Natural killer cell (primary cell): Measurements from ENCODE around the gene PALS2. TPM values are rescaled to one million over a fixed set of nuclear protein-coding genes. Genes with fewer than 3 reads are reported as not detected.

ENCODE experiments used
- ATAC-seq, 3 donors: fragments of 150-1000 bp in 2 of 3; fragments of 200-7000 bp in 1 of 3; cut with Tn5 transposase; 1 replicate in 1 of 3; 2 replicates in 2 of 3; pipeline ENCODE4 v1.10.0; 2021; ENCODE audit warnings: mild to moderate bottlenecking in 2 of 3, moderate library complexity in 2 of 3
- DNase-seq, 2 donors: peaks; one replicate each; pipeline versions ENCODE4 v3.0.0 to v3.0.0-alpha.2; 2013 to 2021; ENCODE audit warnings: mixed read lengths in 1 of 2
- H3K27ac ChIP-seq: one replicate; pipeline ENCODE4 v1.5.1; 2013; ENCODE audit warnings: mild to moderate bottlenecking, low read length
- H3K27me3 ChIP-seq: one replicate; pipeline ENCODE4 v1.6.1; 2013; ENCODE audit warnings: low read length; ENCODE audit not compliant: control insufficient read depth, insufficient read depth
- H3K36me3 ChIP-seq: one replicate; pipeline ENCODE4 v1.6.1; 2013; ENCODE audit warnings: low read length; ENCODE audit not compliant: control insufficient read depth, insufficient read depth
- H3K4me1 ChIP-seq: one replicate; pipeline ENCODE4 v1.6.1; 2013; ENCODE audit warnings: low read length; ENCODE audit not compliant: control insufficient read depth, insufficient read depth
- H3K4me3 ChIP-seq: one replicate; pipeline ENCODE4 v1.5.1; 2013; ENCODE audit warnings: low read length
- H3K9me3 ChIP-seq: one replicate; pipeline ENCODE4 v1.6.1; 2013; ENCODE audit warnings: low read length; ENCODE audit not compliant: control insufficient read depth, insufficient read depth
- H3K27ac Mint-ChIP-seq, 2 donors: one replicate each; pipeline ENCODE4 v1.8.0; 2022; ENCODE audit warnings: mild to moderate bottlenecking in 2 of 2, mixed read lengths in 2 of 2, moderate library complexity in 1 of 2
- H3K27me3 Mint-ChIP-seq, 2 donors: one replicate each; pipeline ENCODE4 v1.8.0; 2022; ENCODE audit warnings: low read depth in 2 of 2, mixed read lengths in 2 of 2
- H3K36me3 Mint-ChIP-seq: one replicate; pipeline ENCODE4 v1.8.0; 2022; ENCODE audit warnings: mixed read lengths
- H3K4me1 Mint-ChIP-seq, 2 donors: one replicate each; pipeline ENCODE4 v1.8.0; 2022; ENCODE audit warnings: mixed read lengths in 2 of 2
- H3K4me3 Mint-ChIP-seq: one replicate; pipeline ENCODE4 v1.8.0; 2022; ENCODE audit warnings: mild to moderate bottlenecking, moderate library complexity, mixed read lengths
- H3K9me3 Mint-ChIP-seq, 2 donors: one replicate each; pipeline ENCODE4 v1.8.0; 2022; ENCODE audit warnings: mixed read lengths in 2 of 2
- WGBS: methylation state at CpG from one replicate; pipeline ENCODE4 v1.1.7; 2013; ENCODE audit warnings: missing lambda C conversion rate; ENCODE audit not compliant: insufficient coverage; 5-methylcytosine and 5-hydroxymethylcytosine counted together
- intact Hi-C: fragments of 100-400 bp; cut with micrococcal nuclease; formaldehyde crosslinking; loops from one replicate; pipeline ENCODE4 v1.14.2; 2022
- total RNA-seq, 4 donors: library from RNA; stranded (reverse); fragments of 120-200 nt in 1 of 4; gene quantifications; one replicate each; pipeline versions ENCODE4 v1.2.3 to v1.2.4, GENCODE V29; 2013 to 2022
- TF ChIP-seq, protein P1 (sequence below): fragments of 200-600 bp; IDR thresholded peaks from one replicate; pipeline ENCODE4 v1.8.0; 2022; ENCODE audit warnings: antibody characterized with exemption

PALS2 gene
- total RNA-seq, 3 donors from 2014 or later (not counting 1 experiment from before 2014, with no cell fraction given), result 15.2 to 16.3 (median 15.4) TPM

DNA sequence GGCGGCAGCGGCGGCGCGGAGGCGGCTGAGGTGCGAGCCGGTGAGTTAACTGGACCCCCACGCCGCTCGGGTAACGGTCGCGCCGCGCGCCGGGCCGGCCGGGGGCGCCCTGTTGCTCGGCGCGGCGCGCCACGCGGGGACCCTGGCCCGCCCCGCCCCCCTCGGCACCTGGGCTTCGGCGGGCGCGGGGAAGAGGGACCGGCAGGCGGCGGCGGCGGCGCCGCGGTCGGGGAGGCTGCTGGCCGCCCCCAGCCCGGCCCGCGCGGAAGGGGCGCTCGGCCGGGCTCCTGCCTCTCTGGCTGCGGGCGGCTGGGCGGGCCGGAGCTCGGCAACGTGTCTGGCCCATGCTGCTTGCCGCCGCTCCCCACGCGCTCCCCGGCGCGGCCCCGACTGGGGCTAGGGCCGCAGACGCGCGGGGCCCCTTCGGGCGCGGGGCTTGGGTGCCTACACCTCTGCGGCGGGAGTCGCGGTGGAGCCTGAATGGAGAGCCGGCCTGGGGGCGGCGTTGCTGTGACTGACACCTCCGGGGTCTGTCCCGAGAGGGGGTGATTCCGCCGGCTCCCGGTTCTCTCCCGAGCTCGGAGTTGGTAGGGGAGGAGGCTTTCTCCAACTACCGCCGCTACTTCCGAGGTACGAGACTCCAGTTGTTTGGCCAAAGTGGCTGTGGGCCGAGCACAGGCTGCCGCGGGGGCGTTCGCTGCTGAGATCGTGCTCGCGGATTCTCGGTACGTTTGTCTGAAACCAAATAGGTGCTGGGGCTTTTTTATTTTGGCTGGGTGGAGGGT, 494 bp downstream of the PALS2 start:
- H3K27me3 ChIP-seq, result no peaks in the 10 kb centered on the region
- Mint-ChIP-seq H3K4me1 (peaks cover 26 to 29% of the 10 kb centered on the region in 2 donors), H3K27ac (peak overlapping the region; percentile 61 to 82), H3K4me3 (peak overlapping the region; percentile 95), H3K27me3 (peaks cover 21% of the 10 kb centered on the region in 2 donors), H3K9me3 (no peaks in the 10 kb centered on the region), H3K36me3 (no peaks in the 10 kb centered on the region)
- DNase-seq (peak; percentile 40 to 51), ATAC-seq (peak; percentile 30 to 43 (median 42))
- no peaks in the 10 kb centered on the region for H3K36me3 ChIP-seq
- peak overlapping the region; percentile 58 for H3K27ac ChIP-seq
- peak overlapping the region; percentile 88 for H3K4me3 ChIP-seq
- peaks cover 16% of the 10 kb centered on the region for H3K4me1 ChIP-seq
- H3K9me3 ChIP-seq, result no peaks in the 10 kb centered on the region
- TF ChIP-seq, protein P1, sequence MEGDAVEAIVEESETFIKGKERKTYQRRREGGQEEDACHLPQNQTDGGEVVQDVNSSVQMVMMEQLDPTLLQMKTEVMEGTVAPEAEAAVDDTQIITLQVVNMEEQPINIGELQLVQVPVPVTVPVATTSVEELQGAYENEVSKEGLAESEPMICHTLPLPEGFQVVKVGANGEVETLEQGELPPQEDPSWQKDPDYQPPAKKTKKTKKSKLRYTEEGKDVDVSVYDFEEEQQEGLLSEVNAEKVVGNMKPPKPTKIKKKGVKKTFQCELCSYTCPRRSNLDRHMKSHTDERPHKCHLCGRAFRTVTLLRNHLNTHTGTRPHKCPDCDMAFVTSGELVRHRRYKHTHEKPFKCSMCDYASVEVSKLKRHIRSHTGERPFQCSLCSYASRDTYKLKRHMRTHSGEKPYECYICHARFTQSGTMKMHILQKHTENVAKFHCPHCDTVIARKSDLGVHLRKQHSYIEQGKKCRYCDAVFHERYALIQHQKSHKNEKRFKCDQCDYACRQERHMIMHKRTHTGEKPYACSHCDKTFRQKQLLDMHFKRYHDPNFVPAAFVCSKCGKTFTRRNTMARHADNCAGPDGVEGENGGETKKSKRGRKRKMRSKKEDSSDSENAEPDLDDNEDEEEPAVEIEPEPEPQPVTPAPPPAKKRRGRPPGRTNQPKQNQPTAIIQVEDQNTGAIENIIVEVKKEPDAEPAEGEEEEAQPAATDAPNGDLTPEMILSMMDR, result no peak
- intact Hi-C loops, result loop anchor here (5.0 kb wide), 2 partner anchors 131 to 281 kb away; no protein-coding TSS in a partner anchor
- WGBS, result under 1% methylated on average over 101 of the region's 101 CpGs

DNA sequence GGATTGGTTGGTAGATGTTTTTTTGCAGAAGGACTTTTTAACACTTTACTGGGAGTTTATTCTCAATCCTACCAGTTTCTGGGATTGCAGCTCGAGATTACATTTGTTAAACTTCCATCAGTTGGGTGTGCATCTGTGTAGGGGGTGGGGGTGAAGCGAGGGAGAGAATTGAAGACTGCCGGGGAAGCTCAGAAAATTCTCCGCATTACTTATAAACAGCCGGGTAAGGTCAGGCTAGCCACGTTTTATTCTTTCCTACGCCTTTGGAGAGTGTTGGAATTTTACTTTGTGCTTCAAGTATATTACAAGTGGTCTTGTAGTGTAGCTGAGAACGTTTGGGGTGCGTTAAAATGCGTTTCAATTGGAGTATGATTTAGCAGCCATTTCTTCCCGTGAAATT, 1.1 kb downstream of the PALS2 start:
- WGBS, result 23% methylated on average over 11 of the region's 11 CpGs
- DNase-seq (no peak), ATAC-seq (no peak)
- Mint-ChIP-seq H3K27me3 (peaks cover 15 to 19% of the 10 kb centered on the region in 2 donors), H3K4me1 (peaks cover 26 to 29% of the 10 kb centered on the region in 2 donors), H3K9me3 (no peaks in the 10 kb centered on the region), H3K4me3 (peak overlapping the region; percentile 95), H3K36me3 (no peaks in the 10 kb centered on the region), H3K27ac (peak overlapping the region; percentile 61 to 82)
- H3K36me3 ChIP-seq, result no peaks in the 10 kb centered on the region
- H3K9me3 ChIP-seq, result no peaks in the 10 kb centered on the region
- TF ChIP-seq, protein P1, result no peak
- no peaks in the 10 kb centered on the region for H3K27me3 ChIP-seq
- peaks cover 16% of the 10 kb centered on the region for H3K4me1 ChIP-seq
- peak overlapping the region; percentile 88 for H3K4me3 ChIP-seq
- intact Hi-C loops, result loop anchor here (5.0 kb wide), 2 partner anchors 132 to 282 kb away; no protein-coding TSS in a partner anchor
- H3K27ac ChIP-seq, result no peak overlapping the region

DNA sequence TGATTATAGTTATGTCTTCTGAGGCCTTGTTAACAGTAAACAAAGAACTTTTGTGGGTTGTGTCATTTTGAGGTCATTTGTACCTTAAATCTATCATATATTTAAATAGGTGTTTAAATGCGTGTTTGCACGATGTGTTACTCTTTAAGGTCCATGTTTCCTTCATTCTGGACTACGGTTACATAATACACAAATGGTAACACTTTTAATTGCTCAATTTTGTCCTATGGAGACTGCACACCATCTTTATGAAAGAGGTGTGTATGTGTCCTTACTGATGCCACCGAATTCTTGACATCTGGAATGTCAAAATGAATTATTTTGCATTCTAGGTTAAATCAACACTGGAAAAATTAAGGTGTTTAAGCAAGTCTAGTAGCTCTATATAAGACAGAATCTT, 1.7 kb downstream of the PALS2 start:
- Histone ChIP-seq H3K4me3 (no peak overlapping the region), H3K36me3 (no peaks in the 10 kb centered on the region), H3K27me3 (no peaks in the 10 kb centered on the region), H3K9me3 (no peaks in the 10 kb centered on the region), H3K27ac (no peak overlapping the region), H3K4me1 (peaks cover 16% of the 10 kb centered on the region)
- Mint-ChIP-seq H3K36me3 (no peaks in the 10 kb centered on the region), H3K4me3 (peak overlapping the region; percentile 95), H3K4me1 (peaks cover 26 to 29% of the 10 kb centered on the region in 2 donors), H3K27me3 (peaks cover 9 to 13% of the 10 kb centered on the region in 2 donors), H3K9me3 (no peaks in the 10 kb centered on the region), H3K27ac (peak overlapping the region in 1 of 2 donors; percentile 61)
- DNase-seq (no peak), ATAC-seq (no peak)
- 95% methylated on average over 4 of the region's 4 CpGs for whole genome bisulfite sequencing
- intact Hi-C loops, result loop anchor here (5.0 kb wide), 2 partner anchors 133 to 283 kb away; no protein-coding TSS in a partner anchor
- TF ChIP-seq, protein P1, result no peak
